CD4-positive, alpha-beta T cell treated with Interleukin-10 for 1 hour (primary cell): ENCODE data around the gene CSNK2A3.
"Not testable (repeated sequence)": the region's sequence is repeated elsewhere in the genome, so short reads cannot be mapped to it uniquely, and the experiment has no call there.

ENCODE experiments used
- DNase-seq: peaks from one replicate; pipeline ENCODE4 v3.0.0-alpha.2; 2020

Gene CSNK2A3

GRCh38 chr11:11379661-11380060, 26.6 kb upstream of the CSNK2A3 start:
- no peak for DNase-seq

- no peak for DNase-seq
Measured at GRCh38 chr11:11378184-11378940, 25.3 kb upstream of the CSNK2A3 start.

- no peak for DNase-seq
Measured at GRCh38 chr11:11374358-11375148, 21.5 kb upstream of the CSNK2A3 start.

- no peak for DNase-seq
Measured at GRCh38 chr11:11373934-11374333, 20.9 kb upstream of the CSNK2A3 start.

DNA sequence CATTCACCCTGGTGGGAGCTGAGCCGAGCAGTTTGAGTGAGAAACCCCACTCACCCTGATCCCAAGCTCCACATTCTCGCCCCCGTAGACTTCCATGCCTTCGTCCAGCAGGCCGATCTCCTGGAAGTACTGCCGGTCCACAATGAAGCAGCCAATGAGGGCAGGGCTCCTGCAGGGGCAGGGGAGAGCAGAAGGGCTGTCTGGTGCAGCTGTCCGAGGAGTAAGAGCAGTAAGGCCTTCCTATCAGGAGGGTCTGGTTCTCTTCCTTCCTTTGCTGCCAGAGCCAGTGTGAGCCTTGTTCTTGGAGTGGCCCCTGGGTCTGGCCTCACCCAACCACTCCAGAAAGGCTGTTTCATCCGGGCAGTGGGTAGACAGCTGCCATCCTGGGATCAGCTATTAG, 19.4 kb upstream of the CSNK2A3 start:
- DNase-seq: no peak

- no peak for DNase-seq
Measured at GRCh38 chr11:11370962-11371303, 17.9 kb upstream of the CSNK2A3 start.

DNA sequence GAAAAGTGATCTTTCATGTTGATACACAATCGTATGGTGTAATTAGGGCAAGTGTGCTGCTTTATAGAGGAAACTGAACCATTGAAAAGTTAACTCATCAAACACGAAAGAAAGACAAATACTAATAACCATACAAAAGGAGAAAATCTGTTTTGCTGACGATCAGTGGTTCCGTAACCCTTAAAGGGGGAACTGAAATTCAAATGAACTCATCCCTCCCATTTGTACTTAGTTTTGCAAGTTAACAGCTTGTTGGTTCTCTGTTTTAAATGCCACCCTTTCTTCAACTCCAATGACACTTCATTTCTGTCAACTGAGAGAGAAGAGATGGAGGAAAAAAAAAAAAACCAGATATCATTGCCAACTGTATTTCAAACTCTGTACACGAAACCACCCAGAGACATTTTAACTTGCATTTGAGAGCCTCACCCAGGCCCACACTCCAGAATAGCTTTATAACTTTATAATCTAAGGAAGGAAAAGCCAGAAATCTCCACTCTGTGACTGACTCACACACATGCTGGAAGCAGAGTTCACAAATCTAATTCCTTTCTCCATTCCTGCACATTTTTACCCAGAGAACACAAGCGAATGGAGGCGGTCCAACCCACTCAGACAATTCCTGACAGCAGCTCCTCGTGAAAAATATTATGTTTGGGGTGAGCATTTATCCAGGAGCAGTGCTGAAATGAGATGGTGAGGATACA, 17.4 kb upstream of the CSNK2A3 start:
- no peak for DNase-seq

GRCh38 chr11:11366793-11367192, 13.7 kb upstream of the CSNK2A3 start:
- no peak for DNase-seq

GRCh38 chr11:11363674-11364073, 10.6 kb upstream of the CSNK2A3 start:
- DNase-seq: no peak

DNA sequence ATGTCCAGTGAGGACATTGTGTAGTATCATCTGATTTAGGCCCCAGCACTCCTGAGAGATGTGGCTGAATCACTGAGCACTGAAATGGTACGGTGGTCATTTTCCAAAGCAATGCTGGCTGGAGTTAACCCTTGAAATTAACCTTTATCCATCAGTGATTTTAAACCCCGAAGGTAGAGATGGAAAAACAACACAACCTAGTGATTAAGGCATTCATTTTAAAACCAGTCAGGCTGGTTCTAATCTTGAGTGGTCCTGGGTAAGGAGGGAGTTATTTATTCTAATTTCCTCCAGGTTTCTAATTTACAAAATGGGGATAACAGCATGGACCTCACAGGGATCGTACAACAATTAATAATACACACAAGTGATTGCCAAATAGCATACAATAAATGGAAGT, 6.6 kb upstream of the CSNK2A3 start:
- no peak for DNase-seq

DNA sequence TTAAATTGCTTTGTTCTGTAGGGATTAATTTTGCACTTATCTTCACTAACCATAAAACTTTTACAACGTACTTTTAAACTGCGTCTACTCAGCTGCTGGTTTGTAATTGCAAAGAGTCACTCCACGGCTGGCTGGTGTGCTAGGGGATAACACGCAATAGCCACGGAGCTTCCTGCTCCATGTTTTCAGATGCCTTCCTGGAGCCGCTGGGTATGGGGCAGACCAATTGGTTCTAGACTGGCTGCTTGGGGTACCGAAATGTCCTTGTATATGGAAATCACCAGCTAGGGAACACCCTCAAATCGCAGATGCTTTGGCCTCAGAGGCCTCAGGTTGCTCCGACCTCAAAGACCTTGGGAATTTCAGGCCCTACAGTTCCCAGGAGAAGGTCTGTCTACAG, 3.8 kb upstream of the CSNK2A3 start:
- DNase-seq: no peak

DNA sequence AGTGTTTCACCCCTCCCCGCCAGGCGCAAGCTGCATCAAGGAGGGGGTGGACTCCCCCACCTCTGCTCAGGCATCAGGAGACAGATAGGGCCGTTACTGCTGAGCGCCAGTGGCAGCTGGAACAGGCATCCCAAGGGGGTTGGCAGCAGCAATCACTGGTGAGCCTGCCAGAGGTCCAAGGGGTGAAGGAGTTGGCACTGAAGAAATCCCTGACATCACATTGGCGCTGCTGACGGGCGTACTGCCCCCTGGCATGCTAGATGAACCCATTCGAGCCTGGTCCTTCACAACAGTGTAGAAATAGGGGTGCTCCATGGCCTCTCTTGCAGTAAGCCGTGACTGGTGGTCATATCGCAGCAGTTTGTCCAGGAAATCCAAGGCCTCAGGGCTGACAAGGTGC, 1.2 kb downstream of the CSNK2A3 start:
- not testable (repeated sequence) for DNase-seq

GRCh38 chr11:11351042-11351586, 1.9 kb downstream of the CSNK2A3 start:
- no peak for DNase-seq

DNA sequence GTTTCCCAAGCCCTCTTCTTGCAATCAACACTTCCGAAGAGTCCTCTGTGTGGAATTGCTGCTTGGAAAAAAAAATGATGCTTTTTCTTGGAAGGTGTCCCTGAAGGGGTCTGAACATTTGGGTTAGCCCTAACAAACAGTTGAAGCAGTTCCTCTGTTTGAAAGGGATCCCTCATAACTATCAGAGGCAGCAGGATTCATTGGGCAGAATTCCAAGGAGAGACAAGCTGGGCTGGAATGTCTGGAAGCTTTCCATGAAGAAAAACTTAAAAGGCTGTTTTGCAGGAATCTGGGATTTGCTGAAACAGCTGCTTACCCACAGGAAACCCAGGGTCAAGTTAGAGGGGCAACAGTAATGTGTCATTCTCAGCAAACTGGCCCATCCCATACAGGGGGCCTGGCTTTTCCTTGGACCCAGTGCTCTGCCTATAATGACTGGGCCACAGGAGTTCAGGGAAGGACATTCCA, 3.1 kb downstream of the CSNK2A3 start:
- DNase-seq: no peak

- DNase-seq: no peak
Measured at GRCh38 chr11:11349106-11349825, 3.8 kb downstream of the CSNK2A3 start.

DNA sequence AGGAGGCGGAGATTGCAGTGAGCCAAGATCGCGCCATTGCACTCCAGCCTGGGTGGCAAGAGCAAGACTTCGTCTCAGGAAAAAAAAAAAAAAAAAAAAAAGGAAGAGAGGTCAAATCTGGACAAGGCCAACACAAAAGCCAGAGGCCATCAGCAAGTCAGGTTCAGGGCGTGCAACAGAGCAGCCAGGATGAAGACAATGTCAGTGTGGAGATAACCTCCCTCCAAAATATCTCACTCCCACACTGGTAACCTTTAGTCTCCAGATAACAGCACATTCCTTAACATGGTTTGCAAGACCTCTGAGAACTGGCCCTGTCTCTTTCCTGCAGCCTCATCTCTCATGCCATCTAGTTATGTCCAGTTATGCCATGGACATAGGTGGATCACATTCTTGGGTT, 4.7 kb downstream of the CSNK2A3 start:
- DNase-seq: no peak

DNA sequence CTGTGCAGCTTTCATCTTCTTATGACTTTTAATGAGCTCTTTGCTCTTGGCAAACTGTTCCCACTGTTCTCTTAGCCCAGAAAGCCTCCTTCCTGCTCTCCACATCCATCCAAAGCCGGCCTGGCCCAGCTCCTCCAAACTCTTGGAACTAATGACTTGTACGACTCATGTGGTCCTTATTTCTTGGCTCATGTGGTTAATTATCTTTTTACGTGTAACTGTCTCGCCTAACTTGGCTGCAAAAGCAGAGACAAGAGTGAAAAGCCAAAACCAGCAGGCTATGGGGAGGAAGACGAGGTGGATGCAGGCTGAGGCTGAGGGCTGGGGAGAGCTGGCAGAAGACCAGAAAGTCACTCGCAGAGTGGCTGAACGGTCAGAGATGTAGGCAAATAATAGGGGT, 5.5 kb downstream of the CSNK2A3 start:
- no peak for DNase-seq

GRCh38 chr11:11346303-11346702, 6.7 kb downstream of the CSNK2A3 start:
- DNase-seq: no peak

DNA sequence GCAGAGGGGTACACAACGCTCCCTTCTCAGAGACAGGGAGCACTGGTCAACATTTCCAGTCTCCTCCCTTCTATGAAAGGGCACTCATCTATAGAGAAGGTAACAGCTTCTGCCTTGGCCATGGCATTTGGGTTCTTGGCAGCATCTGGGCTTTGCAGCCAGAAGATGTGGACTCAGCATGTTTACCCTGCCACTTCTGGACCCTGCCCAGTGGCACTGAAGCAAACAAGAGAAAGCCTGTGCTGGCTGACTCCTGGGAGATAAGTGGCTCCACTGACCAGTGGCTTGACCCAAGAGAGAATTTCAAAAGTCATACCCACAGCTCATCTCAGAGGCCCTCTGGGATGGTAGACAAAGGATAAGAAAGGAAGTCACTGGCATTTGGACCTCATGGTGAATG, 8.0 kb downstream of the CSNK2A3 start:
- no peak for DNase-seq

DNA sequence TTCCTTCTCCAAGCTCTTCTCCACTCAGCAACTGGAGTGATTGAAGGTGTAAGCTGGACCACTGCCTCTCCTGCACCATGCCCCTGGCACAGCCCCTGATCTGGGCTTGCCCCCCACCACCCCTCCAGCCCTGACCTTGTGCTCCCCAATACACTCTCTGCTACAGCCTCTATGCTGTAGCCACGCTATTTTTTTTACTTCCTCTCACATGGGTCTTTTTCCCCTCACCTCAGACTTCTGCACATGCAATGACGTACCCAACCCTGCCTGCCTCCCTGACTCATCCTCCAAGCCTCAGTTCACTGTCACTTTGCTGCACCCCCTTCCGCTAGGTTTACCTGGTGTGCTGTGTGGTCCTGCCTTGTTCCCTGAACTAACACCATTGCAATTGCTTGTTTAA, 9.0 kb downstream of the CSNK2A3 start:
- DNase-seq: no peak

DNA sequence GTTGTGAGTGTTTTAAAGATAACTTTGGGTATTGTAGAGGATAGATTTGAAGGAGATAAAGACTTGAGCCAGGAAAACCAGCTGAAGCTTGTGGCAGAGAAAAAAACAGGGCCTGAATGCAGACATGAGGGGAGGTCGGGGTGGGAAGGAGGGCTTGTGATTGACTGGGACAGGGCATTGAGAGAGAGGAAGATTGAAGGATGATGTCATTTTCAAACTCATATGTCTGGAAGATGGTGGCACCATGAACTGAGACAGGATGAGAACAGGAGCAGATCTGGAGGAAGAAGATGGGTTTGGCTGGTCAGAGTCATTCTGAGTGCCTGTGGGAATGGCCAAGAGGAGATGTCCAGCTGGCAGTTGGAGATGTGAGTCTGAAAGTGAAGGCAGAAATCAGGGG, 14.7 kb downstream of the CSNK2A3 start:
- DNase-seq: no peak

DNA sequence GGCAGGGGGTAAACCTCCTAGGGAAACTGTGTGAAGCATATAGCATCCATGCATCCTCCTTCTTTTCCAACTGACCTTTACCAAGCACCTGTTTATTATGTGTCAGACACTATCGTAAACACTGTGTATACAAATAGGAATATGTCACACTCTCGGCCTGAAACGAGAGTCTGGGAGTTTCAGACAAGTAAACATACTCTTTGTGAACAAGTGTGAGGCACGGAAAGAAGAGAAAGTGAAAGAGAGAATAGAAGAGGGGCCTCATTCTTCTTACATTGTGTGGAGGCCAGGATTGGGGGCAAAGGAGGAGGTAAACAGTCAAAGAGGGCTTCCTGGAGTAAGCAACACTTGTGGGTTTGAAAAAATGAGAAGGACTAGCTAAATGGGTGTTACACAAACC, 16.4 kb downstream of the CSNK2A3 start:
- DNase-seq: no peak

DNA sequence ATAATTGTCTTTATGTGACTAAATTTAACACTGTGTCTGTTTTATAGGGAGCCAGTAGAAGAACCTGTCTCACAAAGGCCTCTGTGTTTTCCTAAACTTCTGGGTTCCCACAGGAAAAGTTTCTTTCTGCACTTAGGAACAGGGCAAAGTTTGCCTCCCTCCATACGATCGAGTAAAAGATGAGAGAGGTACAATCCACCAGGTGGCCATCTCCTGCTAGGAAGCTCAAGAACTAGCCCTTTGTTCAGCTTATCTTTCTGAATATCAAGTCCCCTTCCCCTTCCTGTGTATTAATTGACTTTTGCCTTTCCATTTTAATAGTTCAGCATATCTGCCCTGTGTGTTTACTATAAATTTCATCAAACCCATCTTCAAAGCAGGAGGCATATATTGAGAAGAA, 18.0 kb downstream of the CSNK2A3 start:
- no peak for DNase-seq
